ENCODE data around the gene USP22. TPM values are rescaled to one million over a fixed set of nuclear protein-coding genes. Genes with fewer than 3 reads are reported as not detected.

The USP22 gene
- total RNA-seq, 4 donors from 2014 or later: 120 to 258 (median 143) TPM

DNA sequence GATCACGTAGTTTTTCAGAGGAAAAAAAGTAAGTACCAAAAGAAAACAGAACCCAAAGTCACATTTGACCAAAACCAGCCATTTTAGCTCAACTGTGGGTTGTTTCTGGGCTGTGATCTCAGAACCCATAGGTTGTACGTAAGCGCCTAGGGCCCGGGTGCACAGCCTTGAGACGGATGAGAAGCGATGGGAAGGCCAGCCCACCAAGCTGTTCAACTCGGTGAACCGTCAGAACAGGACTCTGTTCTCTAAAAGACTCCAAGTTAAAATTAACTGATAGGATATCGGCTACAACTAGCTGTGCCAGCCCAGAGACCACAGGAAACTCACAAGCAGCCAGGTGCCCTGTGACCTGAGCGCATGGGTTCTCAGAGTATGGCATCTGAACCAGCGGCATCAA, 28.3 kb downstream of the USP22 start:
- no peak overlapping the region for H3K27ac ChIP-seq
- in situ Hi-C loops (cut with MboI; ENCODE audit: low sequenced_read_pairs in 4 of 4) (no loop called here), intact Hi-C loops (cut with DNase I; ENCODE audit: low total_unique reads) (no loop called here)
- no peak for ATAC-seq
- peaks cover 0 to 3% of the 10 kb centered on the region in 2 donors for H3K4me1 ChIP-seq
- H3K4me3 ChIP-seq: no peak overlapping the region
- DNase-seq: no peak
- TF ChIP-seq CTCF (IDR thresholded peaks at IDR 0.05 in 4 of 5, conservative IDR thresholded peaks at IDR 0.05 in 1 of 5): no peak
- no peak for TF ChIP-seq POLR2A (IDR thresholded peaks at IDR 0.05)
- no peaks in the 10 kb centered on the region for H3K9me3 ChIP-seq
- peaks cover 0 to 98% of the 10 kb centered on the region in 2 donors for H3K36me3 ChIP-seq
- H3K27me3 ChIP-seq: no peaks in the 10 kb centered on the region

- peaks cover 0 to 3% of the 10 kb centered on the region in 2 donors for H3K4me1 ChIP-seq
- H3K36me3 ChIP-seq: peaks cover 0 to 98% of the 10 kb centered on the region in 2 donors
- intact Hi-C loops (cut with DNase I; ENCODE audit: low total_unique reads) (no loop called here), in situ Hi-C loops (cut with MboI; ENCODE audit: low sequenced_read_pairs in 4 of 4) (no loop called here)
- DNase-seq (no peak), ATAC-seq (no peak)
- no peaks in the 10 kb centered on the region for H3K27me3 ChIP-seq
- H3K9me3 ChIP-seq: no peaks in the 10 kb centered on the region
- TF ChIP-seq POLR2A (IDR thresholded peaks at IDR 0.05) (no peak), CTCF (IDR thresholded peaks at IDR 0.05 in 4 of 5, conservative IDR thresholded peaks at IDR 0.05 in 1 of 5) (no peak)
- H3K4me3 ChIP-seq: no peak overlapping the region
- H3K27ac ChIP-seq: no peak overlapping the region
Measured at GRCh38 chr17:21013983-21014382, 28.8 kb downstream of the USP22 start.

DNA sequence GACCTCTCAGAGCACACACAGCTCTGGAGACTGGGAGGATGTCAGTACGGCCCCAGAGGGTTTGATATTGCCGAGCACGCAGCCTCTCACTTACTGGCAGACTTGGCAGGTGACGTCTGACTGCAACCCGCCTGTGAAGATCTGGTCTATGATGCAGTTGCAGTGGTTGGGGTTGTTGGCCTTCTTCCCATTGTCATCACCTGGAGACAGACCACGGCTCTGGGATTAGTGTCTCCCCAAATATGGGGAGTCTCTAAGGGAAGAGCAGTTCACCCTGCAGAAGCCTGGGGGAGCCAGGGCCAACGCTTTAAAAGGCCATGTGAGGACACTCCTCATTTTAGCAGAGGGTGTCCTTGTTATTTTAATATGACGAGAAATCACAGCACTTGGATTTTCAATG, 30.1 kb downstream of the USP22 start:
- ATAC-seq (peak; percentile 11 to 18), DNase-seq (no peak)
- peaks cover 0 to 3% of the 10 kb centered on the region in 2 donors for H3K4me1 ChIP-seq
- TF ChIP-seq POLR2A (IDR thresholded peaks at IDR 0.05) (no peak), CTCF (IDR thresholded peaks at IDR 0.05 in 4 of 5, conservative IDR thresholded peaks at IDR 0.05 in 1 of 5) (no peak)
- peaks cover 2 to 98% of the 10 kb centered on the region in 2 donors for H3K36me3 ChIP-seq
- peak overlapping the region in 3 of 4 donors; percentile 2 to 51 (median 19) for H3K27ac ChIP-seq
- no peaks in the 10 kb centered on the region for H3K9me3 ChIP-seq
- no peak overlapping the region for H3K4me3 ChIP-seq
- H3K27me3 ChIP-seq: no peaks in the 10 kb centered on the region
- in situ Hi-C loops (cut with MboI; ENCODE audit: low sequenced_read_pairs in 4 of 4) (no loop called here), intact Hi-C loops (cut with DNase I; ENCODE audit: low total_unique reads) (no loop called here)

GRCh38 chr17:21010705-21011596, 31.9 kb downstream of the USP22 start:
- DNase-seq (no peak), ATAC-seq (no peak)
- Histone ChIP-seq H3K27ac (peak overlapping the region in 1 of 4 donors; percentile 15), H3K4me3 (no peak overlapping the region), H3K9me3 (no peaks in the 10 kb centered on the region), H3K4me1 (peaks cover 0 to 3% of the 10 kb centered on the region in 2 donors), H3K27me3 (no peaks in the 10 kb centered on the region), H3K36me3 (peaks cover 2 to 98% of the 10 kb centered on the region in 2 donors)
- intact Hi-C loops (cut with DNase I; ENCODE audit: low total_unique reads) (no loop called here), in situ Hi-C loops (cut with MboI; ENCODE audit: low sequenced_read_pairs in 4 of 4) (no loop called here)
- TF ChIP-seq POLR2A (IDR thresholded peaks at IDR 0.05) (no peak), CTCF (IDR thresholded peaks at IDR 0.05 in 4 of 5, conservative IDR thresholded peaks at IDR 0.05 in 1 of 5) (no peak)

Measured in gastrocnemius medialis (tissue), 4 donors.